Adrenal gland (tissue), 19 donors: Measurements from ENCODE around the gene OR5K3. TPM values are rescaled to one million over a fixed set of nuclear protein-coding genes. Genes with fewer than 3 reads are reported as not detected.

Experiments used
- DNase-seq, 7 donors: peaks; one replicate each; pipeline ENCODE4 v3.0.0-alpha.2; 2019 to 2020
- H3K27ac ChIP-seq, 5 donors: fragments of 200-600 bp; sonication (generic) in 4 of 5; 1 replicate in 3 of 5; 2 replicates in 2 of 5; pipeline versions ENCODE4 v1.5.1 to v1.8.0; 2016 to 2020; ENCODE audit warnings: mild to moderate bottlenecking in 1 of 5
- H3K27me3 ChIP-seq: fragments of 200-600 bp; 2 replicates; pipeline ENCODE4 v1.8.0; 2021
- H3K36me3 ChIP-seq, 2 donors: fragments of 200-600 bp; replicated peaks in 1 of 2; 1 replicate in 1 of 2; 2 replicates in 1 of 2; pipeline versions ENCODE4 v1.5.1 to v1.8.0; 2018 to 2022
- H3K4me1 ChIP-seq, 2 donors: fragments of 200-600 bp; replicated peaks in 1 of 2; 1 replicate in 1 of 2; 2 replicates in 1 of 2; pipeline versions ENCODE4 v1.5.1 to v1.8.0; 2018 to 2021
- H3K4me3 ChIP-seq, 4 donors: fragments of 200-600 bp; sonication (generic) in 3 of 4; one replicate each; pipeline ENCODE4 v1.5.1; 2016 to 2018
- H3K9me3 ChIP-seq, 3 donors: fragments of 200-600 bp; sonication (generic) in 1 of 3; replicated peaks in 1 of 3; 1 replicate in 2 of 3; 2 replicates in 1 of 3; pipeline versions ENCODE4 v1.5.1 to v1.8.0; 2016 to 2021
- CTCF ChIP-seq, 6 experiments: fragments of 450-650 bp in 4 of 6; fragments of 200-600 bp in 2 of 6; sonication (generic) in 1 of 6; IDR thresholded peaks; 1 replicate in 5 of 6; 2 replicates in 1 of 6; pipeline versions ENCODE4 v1.5.1 to v1.8.0; 2016 to 2021; ENCODE audit warnings: antibody characterized with exemption in 6 of 6, mild to moderate bottlenecking in 2 of 6, moderate library complexity in 1 of 6
- POLR2A ChIP-seq, 2 donors: fragments of 450-650 bp; IDR thresholded peaks; one replicate each; pipeline ENCODE4 v1.6.1; 2017; ENCODE audit warnings: antibody characterized with exemption in 2 of 2, mild to moderate bottlenecking in 2 of 2, moderate library complexity in 1 of 2
- WGBS, 4 donors: extraction: QIAGEN DNeasy Blood & Tissue Kit in 2 of 4; methylation state at CpG; one replicate each; pipeline versions ENCODE4 v1.1.5 to v1.1.7; 2013 to 2017; 5-methylcytosine and 5-hydroxymethylcytosine counted together
- intact Hi-C, 2 donors: fragments of 100-400 bp; cut with DNase I; formaldehyde crosslinking; loops; one replicate each; pipeline versions ENCODE4 v1.14.1 to v1.15.0; 2022 to 2023
- long read RNA-seq, 10 donors: library from polyadenylated mRNA in 3 of 10; unstranded in 2 of 10; stranded (forward) in 1 of 10; transcript quantifications; one replicate each; pipeline ENCODE4 v2.0.0 and lab custom pipeline, GENCODE V29; 2021 to 2026
- polyA plus RNA-seq, 3 donors: library from polyadenylated mRNA; stranded (reverse); fragments of 200-250 nt in 2 of 3; fragments of 350-450 nt in 1 of 3; fragmentation: Illumina TruSeq in 1 of 3; extraction: RNeasy Lipid Tissue Mini Kit (QIAGEN cat#74804) in 1 of 3; gene quantifications; one replicate each; pipeline ENCODE4 v1.2.3, GENCODE V29; 2013 to 2014
- total RNA-seq, 9 donors: library from RNA; depleted of rRNA in 4 of 9; stranded (reverse); fragments of >200 nt in 4 of 9; fragments of 120-200 nt in 1 of 9; fragmentation: NEBNext Ultra II Directional in 1 of 9; extraction: Animal tissue kit (Norgen Biotek cat#: 25700) in 1 of 9; gene quantifications; one replicate each; pipeline versions ENCODE4 v1.1.0 to v1.2.4, GENCODE V29; 2013 to 2023
- donor health status: healthy with polysubstance abuse.
- donor health status: Bipolar disorder and iron deficiency.
- donor health status: DM: yes; HTN: yes; CAD: no.
- donor health status: DM: no; HTN: no; CAD: no.
- donor health status: DM: no; HTN: no; CAD: no.
- donor health status: DM: yes; HTN: yes; CAD: no.

The OR5K3 gene, protein sequence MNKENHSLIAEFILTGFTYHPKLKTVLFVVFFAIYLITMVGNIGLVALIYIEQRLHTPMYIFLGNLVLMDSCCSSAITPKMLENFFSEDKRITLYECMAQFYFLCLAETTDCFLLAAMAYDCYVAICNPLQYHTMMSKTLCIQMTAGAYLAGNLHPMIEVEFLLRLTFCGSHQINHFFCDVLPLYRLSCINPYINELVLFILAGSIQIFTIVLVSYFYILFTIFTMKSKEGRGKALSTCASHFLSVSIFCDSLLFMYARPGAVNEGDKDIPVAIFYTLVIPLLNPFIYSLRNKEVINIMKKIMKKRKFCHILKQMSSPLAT
- total RNA-seq, result not detected
- polyA plus RNA-seq, result not detected
- long read RNA-seq, donor 1, result 0 reads
- long read RNA-seq, donor 2, result 0 reads
- long read RNA-seq, donor 3, result 0 reads
- long read RNA-seq, donor 4, result 0 reads
- long read RNA-seq, donor 5, result 0 reads
- long read RNA-seq, donor 6, result 0 reads
- long read RNA-seq, donor 7, result 0 reads
- long read RNA-seq, donor 8, result 0 reads
- long read RNA-seq, donor 9, result 0 reads
- long read RNA-seq, donor 10, result 0 reads

DNA sequence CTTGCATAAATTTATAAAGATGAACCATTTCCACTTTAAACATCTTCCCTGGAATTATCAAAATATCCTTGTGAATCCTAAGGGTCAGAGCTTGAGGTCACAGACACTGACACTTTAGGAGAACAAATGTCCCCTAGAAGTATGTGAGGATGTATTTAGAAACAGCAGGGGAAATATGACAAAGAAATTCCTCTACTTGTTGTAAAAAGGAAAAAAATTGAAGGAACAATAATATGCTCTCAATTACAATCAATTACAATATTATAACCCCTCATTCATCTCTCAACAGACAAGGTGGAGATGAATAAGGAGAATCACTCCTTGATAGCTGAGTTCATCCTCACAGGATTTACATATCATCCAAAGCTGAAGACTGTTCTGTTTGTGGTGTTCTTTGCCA, at the start of gene OR5K3:
Gene OR5K3, plus strand, starts transcription at position 301 of the 400 bp plus-strand sequence. Its CDS starts 0 bp downstream, at position 301.
- Histone ChIP-seq H3K27me3 (no peaks in the 10 kb centered on the region), H3K4me3 (no peak within 1 kb of the TSS), H3K36me3 (no peaks in the 10 kb centered on the region), H3K9me3 (no peaks in the 10 kb centered on the region), H3K4me1 (no peaks in the 10 kb centered on the region), H3K27ac (no peak within 1 kb of the TSS)
- no peak for DNase-seq
- intact Hi-C loops, result no loop called here
- TF ChIP-seq POLR2A (IDR thresholded peaks at IDR 0.05), result no peak
- no peak for TF ChIP-seq CTCF (IDR thresholded peaks at IDR 0.05)

GRCh38 chr3:98341758-98342157, 48.7 kb upstream of the OR5K3 start:
- 76 to 82% (median 78%) methylated on average over 6 of the region's 6 CpGs for WGBS, 4 donors

DNA sequence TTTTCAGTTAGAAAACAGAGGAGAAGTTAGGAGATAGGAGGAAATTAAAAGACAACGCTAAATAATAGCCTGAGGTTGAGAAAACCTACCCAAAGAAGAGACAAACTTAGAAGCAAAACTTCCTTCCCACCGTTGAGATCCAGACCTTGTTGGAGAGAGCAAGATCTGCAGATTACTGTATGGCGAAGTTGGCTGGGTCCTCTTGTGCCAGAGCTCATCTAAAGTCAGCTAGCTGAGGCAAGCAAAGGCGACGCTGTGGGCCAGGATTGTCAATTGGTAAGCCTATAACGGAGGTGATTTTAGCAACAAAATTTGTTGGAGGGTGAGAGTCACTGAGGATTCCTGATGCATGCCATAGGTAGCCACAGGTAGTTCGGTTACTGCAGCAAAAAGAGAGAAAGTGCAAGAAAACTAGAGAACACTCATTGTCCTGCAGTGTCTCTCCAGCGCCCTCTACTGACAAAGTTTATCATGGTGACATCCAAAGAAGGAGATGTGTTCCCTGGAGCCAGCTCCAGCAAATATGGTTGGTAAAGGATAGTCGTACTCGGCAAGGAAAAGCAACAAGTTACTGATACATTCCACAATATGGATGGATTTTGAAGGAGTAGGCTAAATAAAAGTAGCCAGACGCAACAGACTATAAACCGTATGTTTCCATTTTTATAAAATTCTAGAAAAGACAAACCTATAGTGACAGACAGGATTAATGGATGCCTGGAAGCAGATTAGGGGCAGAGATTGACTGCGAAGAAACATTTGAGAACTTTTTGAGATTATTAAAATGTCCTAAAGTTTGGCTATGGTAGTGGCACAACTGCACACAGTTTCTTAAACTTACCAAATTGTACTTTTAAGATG, 46.6 kb upstream of the OR5K3 start:
- intact Hi-C loops, result no loop called here
- 50 to 59% (median 55%) methylated on average over 13 of the region's 13 CpGs for WGBS, 4 donors
- peak in 4 of 7 donors; percentile 28 to 53 (median 36) for DNase-seq

More at GRCh38 chr3:98341758-98342157, 48.7 kb upstream of the OR5K3 start:
- H3K9me3 ChIP-seq, result no peaks in the 10 kb centered on the region
- intact Hi-C loops, result no loop called here
- no peak overlapping the region for H3K27ac ChIP-seq
- H3K36me3 ChIP-seq, result no peaks in the 10 kb centered on the region
- no peak overlapping the region for H3K4me3 ChIP-seq
- no peak for DNase-seq
- no peaks in the 10 kb centered on the region for H3K27me3 ChIP-seq
- no peaks in the 10 kb centered on the region for H3K4me1 ChIP-seq
- TF ChIP-seq POLR2A (IDR thresholded peaks at IDR 0.05) (no peak), CTCF (IDR thresholded peaks at IDR 0.05) (no peak)

More for the DNA sequence above, 46.6 kb upstream of the OR5K3 start:
- no peaks in the 10 kb centered on the region for H3K4me1 ChIP-seq
- H3K27me3 ChIP-seq, result no peaks in the 10 kb centered on the region
- no peak overlapping the region for H3K27ac ChIP-seq
- no peaks in the 10 kb centered on the region for H3K36me3 ChIP-seq
- H3K9me3 ChIP-seq, result no peaks in the 10 kb centered on the region
- no peak for TF ChIP-seq POLR2A (IDR thresholded peaks at IDR 0.05)
- peak; percentile 19 to 56 (median 32) for TF ChIP-seq CTCF (IDR thresholded peaks at IDR 0.05)
- no peak overlapping the region for H3K4me3 ChIP-seq
